Heart left ventricle (tissue), 16 donors: ENCODE results near the gene SERPINB5. TPM values are rescaled to one million over a fixed set of nuclear protein-coding genes. Genes with fewer than 3 reads are reported as not detected.

Experiments used
- ATAC-seq, 4 donors: fragments of 200-7000 bp; cut with Tn5 transposase; one replicate each; pipeline ENCODE4 v1.9.1; 2020 to 2022; ENCODE audit warnings: moderate library complexity in 4 of 4, mild to moderate bottlenecking in 3 of 4, moderate number of reproducible peaks in 1 of 4
- DNase-seq, 5 donors: peaks; one replicate each; pipeline ENCODE4 v3.0.0-alpha.2; 2020
- H3K27ac ChIP-seq, 12 donors: fragments of 200-600 bp; sonication (generic) in 4 of 12; one replicate each; pipeline versions ENCODE4 v1.5.0 to v1.8.0; 2016 to 2022; ENCODE audit warnings: mild to moderate bottlenecking in 2 of 12
- H3K27me3 ChIP-seq, 9 donors: fragments of 200-600 bp; sonication (generic) in 2 of 9; one replicate each; pipeline versions ENCODE4 v1.5.1 to v1.8.0; 2016 to 2022; ENCODE audit warnings: mild to moderate bottlenecking in 3 of 9
- H3K36me3 ChIP-seq, 9 donors: fragments of 200-600 bp; sonication (generic) in 2 of 9; one replicate each; pipeline versions ENCODE4 v1.5.0 to v1.8.0; 2018 to 2022; ENCODE audit warnings: mild to moderate bottlenecking in 2 of 9
- H3K4me1 ChIP-seq, 12 donors: fragments of 200-600 bp; sonication (generic) in 4 of 12; one replicate each; pipeline versions ENCODE4 v1.5.0 to v1.8.0; 2016 to 2022; ENCODE audit warnings: mild to moderate bottlenecking in 3 of 12
- H3K4me3 ChIP-seq, 12 donors: fragments of 200-600 bp; sonication (generic) in 4 of 12; one replicate each; pipeline versions ENCODE4 v1.5.0 to v1.8.0; 2017 to 2022; ENCODE audit warnings: mild to moderate bottlenecking in 9 of 12, moderate library complexity in 4 of 12
- H3K9me3 ChIP-seq, 12 donors: fragments of 200-600 bp; sonication (generic) in 4 of 12; one replicate each; pipeline versions ENCODE4 v1.5.0 to v1.8.0; 2016 to 2022; ENCODE audit warnings: mild to moderate bottlenecking in 1 of 12
- CTCF ChIP-seq, 12 donors: fragments of 200-600 bp; sonication (generic) in 4 of 12; IDR thresholded peaks; one replicate each; pipeline versions ENCODE4 v1.5.0 to v1.8.0; 2018 to 2022; ENCODE audit warnings: antibody characterized with exemption in 12 of 12, mild to moderate bottlenecking in 5 of 12
- POLR2A ChIP-seq, 2 donors: fragments of 450-650 bp; IDR thresholded peaks; one replicate each; pipeline ENCODE4 v1.6.1; 2017; ENCODE audit warnings: antibody characterized with exemption in 2 of 2, mild to moderate bottlenecking in 2 of 2, moderate library complexity in 2 of 2
- WGBS, 4 donors: extraction: QIAGEN DNeasy Blood & Tissue Kit in 2 of 4; methylation state at CpG; one replicate each; pipeline versions ENCODE4 v1.1.5 to v1.1.7; 2013 to 2018; 5-methylcytosine and 5-hydroxymethylcytosine counted together
- intact Hi-C, 10 donors: fragments of 100-400 bp; cut with DNase I; formaldehyde crosslinking; loops; one replicate each; pipeline versions ENCODE4 v1.11.1 to v1.14.2; 2022
- polyA plus RNA-seq, 2 donors: library from polyadenylated mRNA; stranded (reverse); fragments of 200-250 nt; gene quantifications; one replicate each; pipeline ENCODE4 v1.2.3, GENCODE V29; 2013
- total RNA-seq, 9 donors: library from RNA; depleted of rRNA in 2 of 9; stranded (reverse); fragments of >200 nt in 2 of 9; fragmentation: NEBNext Ultra II Directional in 3 of 9; extraction: Animal tissue kit (Norgen Biotek cat#: 25700) in 3 of 9; gene quantifications; one replicate each; pipeline versions ENCODE4 v1.1.0 to v1.2.4, GENCODE V29; 2016 to 2023
- donor health status: ischemic (EF 13 %, LVEDD 7.1; RV severe dilation, severe dysfunction).
- donor health status: healthy with polysubstance abuse.
- donor health status: DM: no; HTN: yes; CAD: no.
- donor health status: DM: no; HTN: no; CAD: no.
- donor health status: ischemic (EF 25% LVEDD 6.9; RV normal size, moderate dysfunction).
- donor health status: ischemic (EF 25% LVEDD 5.7; RV mildly dilated, moderate dysfunction).
- donor health status: healthy.
- donor health status: DM: yes; HTN: yes; CAD: no.
- donor health status: ischemic (EF 35%, LVEDD 5.7; RV mildly dilated, moderate dysfunction).
- donor health status: nonischemic (EF 11% LVEDD 7.7; RV severe dilation, severe dysfunction).
- donor health status: DM: yes; HTN: yes; CAD: no.
- donor health status: PGD.
- donor health status: ischemic (EF 29% LVEDD 5.4; RV normal size, mild dysfunction).
- donor health status: nonischemic (EF 23%, LVEDD 6.1; RV moderate dilation, normal function).

The SERPINB5 gene
- total and polyA plus RNA-seq, 11 donors: not detected

DNA sequence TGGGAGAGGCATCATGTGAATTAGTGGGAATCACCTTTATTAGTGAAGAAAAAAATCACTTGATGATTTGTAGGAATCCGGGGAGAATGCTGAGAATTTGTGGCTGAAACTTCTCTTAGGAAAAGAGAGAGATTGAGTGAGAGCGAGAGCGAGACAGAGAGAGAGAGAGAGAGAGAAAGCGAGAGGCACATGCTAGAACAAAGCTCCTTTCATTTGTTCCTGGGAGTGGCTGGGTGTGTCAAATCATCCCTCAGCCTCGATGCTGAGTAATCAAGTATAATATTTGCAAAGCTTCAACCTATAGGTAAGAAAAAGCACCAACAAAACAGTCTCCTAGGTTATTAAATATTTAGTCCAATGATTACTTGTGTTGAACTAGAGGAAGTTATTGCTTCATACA is 4.4 kb upstream of the SERPINB5 start:
- 61 to 69% (median 67%) methylated on average over 5 of the region's 5 CpGs for WGBS, 4 donors
- no peak overlapping the region for H3K4me3 ChIP-seq
- H3K9me3 ChIP-seq: no peaks in the 10 kb centered on the region
- no peaks in the 10 kb centered on the region for H3K4me1 ChIP-seq
- ATAC-seq (no peak), DNase-seq (no peak)
- H3K27me3 ChIP-seq: no peaks in the 10 kb centered on the region
- H3K36me3 ChIP-seq: no peaks in the 10 kb centered on the region
- no peak overlapping the region for H3K27ac ChIP-seq
- TF ChIP-seq POLR2A (IDR thresholded peaks at IDR 0.05): no peak
- TF ChIP-seq CTCF (IDR thresholded peaks at IDR 0.05): no peak
- intact Hi-C loops: no loop called here

- WGBS, 4 donors: 80 to 89% (median 87%) methylated on average over 7 of the region's 7 CpGs
- no peak for TF ChIP-seq CTCF (IDR thresholded peaks at IDR 0.05)
- no peak for TF ChIP-seq POLR2A (IDR thresholded peaks at IDR 0.05)
- DNase-seq: no peak
- intact Hi-C loops: no loop called here
- Histone ChIP-seq H3K36me3 (no peaks in the 10 kb centered on the region), H3K27ac (no peak overlapping the region), H3K9me3 (no peaks in the 10 kb centered on the region), H3K4me3 (no peak overlapping the region), H3K4me1 (no peaks in the 10 kb centered on the region), H3K27me3 (peaks cover 0 to 3% (median 0%) of the 10 kb centered on the region in 9 donors)
- ATAC-seq: no peak
These were observed 442 bp downstream of the SERPINB5 start for GRCh38 chr18:63477200-63477599.

DNA sequence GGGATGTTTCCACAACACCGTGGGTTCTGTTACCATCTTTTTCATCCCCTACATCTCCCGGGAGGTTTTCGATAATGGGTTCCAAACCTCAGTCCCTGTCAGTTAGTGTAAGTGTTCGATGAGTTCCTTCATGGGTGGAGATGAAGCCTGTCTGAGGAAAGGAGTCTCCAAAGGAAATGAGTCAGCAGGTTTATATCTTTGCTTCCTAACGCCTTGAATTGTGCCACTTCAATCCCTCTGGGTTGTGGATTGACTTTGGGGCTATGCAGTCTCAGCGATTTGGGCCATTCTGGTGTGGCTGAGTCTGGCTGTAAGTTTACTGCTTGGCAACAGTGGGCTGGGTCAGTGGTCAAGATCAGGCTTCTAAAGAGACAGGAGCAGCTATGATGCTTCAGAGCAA is 1.2 kb downstream of the SERPINB5 start:
- no peak overlapping the region for H3K27ac ChIP-seq
- no peaks in the 10 kb centered on the region for H3K9me3 ChIP-seq
- no peak for DNase-seq
- H3K4me1 ChIP-seq: no peaks in the 10 kb centered on the region
- H3K27me3 ChIP-seq: peaks cover 0 to 5% (median 0%) of the 10 kb centered on the region in 9 donors
- H3K36me3 ChIP-seq: no peaks in the 10 kb centered on the region
- no peak overlapping the region for H3K4me3 ChIP-seq
- ATAC-seq: no peak
- intact Hi-C loops: no loop called here
- WGBS, 4 donors: 62 to 78% (median 72%) methylated on average over 6 of the region's 6 CpGs
- no peak for TF ChIP-seq CTCF (IDR thresholded peaks at IDR 0.05)
- no peak for TF ChIP-seq POLR2A (IDR thresholded peaks at IDR 0.05)

GRCh38 chr18:63479826-63480225 is 3.1 kb downstream of the SERPINB5 start:
- DNase-seq: no peak
- WGBS, 4 donors: 77 to 90% (median 79%) methylated on average over 5 of the region's 5 CpGs
- ATAC-seq: no peak
- no peaks in the 10 kb centered on the region for H3K9me3 ChIP-seq
- H3K4me3 ChIP-seq: no peak overlapping the region
- no peaks in the 10 kb centered on the region for H3K4me1 ChIP-seq
- no peak overlapping the region for H3K27ac ChIP-seq
- H3K27me3 ChIP-seq: peaks cover 0 to 6% (median 0%) of the 10 kb centered on the region in 9 donors
- intact Hi-C loops: no loop called here
- TF ChIP-seq CTCF (IDR thresholded peaks at IDR 0.05) (no peak), POLR2A (IDR thresholded peaks at IDR 0.05) (no peak)
- no peaks in the 10 kb centered on the region for H3K36me3 ChIP-seq
